Measurements from ENCODE around the gene ST3GAL4. TPM values are rescaled to one million over a fixed set of nuclear protein-coding genes. Genes with fewer than 3 reads are reported as not detected.
"Not testable (repeated sequence)": the region's sequence is repeated elsewhere in the genome, so short reads cannot be mapped to it uniquely, and the experiment has no call there.

ST3GAL4 gene
- total RNA-seq, 1 experiment from 2014 or later: 198 TPM

GRCh38 chr11:126355926-126356897 is 726 bp downstream of the ST3GAL4 start:
- DNase-seq (ENCODE audit: low read depth, low spot score): peak; percentile 62
- in situ Hi-C loops (cut with HindIII; ENCODE audit: low pct_unique_long_range_greater_than_20kb, low sequenced_read_pairs): no loop called here

- no peak for DNase-seq (ENCODE audit: low read depth, low spot score)
- in situ Hi-C loops (cut with HindIII; ENCODE audit: low pct_unique_long_range_greater_than_20kb, low sequenced_read_pairs): no loop called here
These were observed 1.8 kb downstream of the ST3GAL4 start for GRCh38 chr11:126357055-126357962.

- in situ Hi-C loops (cut with HindIII; ENCODE audit: low pct_unique_long_range_greater_than_20kb, low sequenced_read_pairs): no loop called here
- peak; percentile 71 for DNase-seq (ENCODE audit: low read depth, low spot score)
These were observed 2.7 kb downstream of the ST3GAL4 start for GRCh38 chr11:126357969-126358762.

- in situ Hi-C loops (cut with HindIII; ENCODE audit: low pct_unique_long_range_greater_than_20kb, low sequenced_read_pairs): no loop called here
- no peak for DNase-seq (ENCODE audit: low read depth, low spot score)
These were observed 3.3 kb downstream of the ST3GAL4 start for GRCh38 chr11:126358763-126359160.

GRCh38 chr11:126359431-126360048 is 4.1 kb downstream of the ST3GAL4 start:
- in situ Hi-C loops (cut with HindIII; ENCODE audit: low pct_unique_long_range_greater_than_20kb, low sequenced_read_pairs): no loop called here
- DNase-seq (ENCODE audit: low read depth, low spot score): peak; percentile 79

GRCh38 chr11:126360049-126360446 is 4.6 kb downstream of the ST3GAL4 start:
- in situ Hi-C loops (cut with HindIII; ENCODE audit: low pct_unique_long_range_greater_than_20kb, low sequenced_read_pairs): no loop called here
- peak; percentile 40 for DNase-seq (ENCODE audit: low read depth, low spot score)

- no peak for DNase-seq (ENCODE audit: low read depth, low spot score)
These were observed 5.9 kb downstream of the ST3GAL4 start for GRCh38 chr11:126361400-126361799.

GRCh38 chr11:126362879-126363655 is 7.6 kb downstream of the ST3GAL4 start:
- no peak for DNase-seq (ENCODE audit: low read depth, low spot score)

More at GRCh38 chr11:126361400-126361799, 5.9 kb downstream of the ST3GAL4 start:
- in situ Hi-C loops (cut with HindIII; ENCODE audit: low pct_unique_long_range_greater_than_20kb, low sequenced_read_pairs): no loop called here

GRCh38 chr11:126363706-126364248 is 8.3 kb downstream of the ST3GAL4 start:
- no peak for DNase-seq (ENCODE audit: low read depth, low spot score)
- in situ Hi-C loops (cut with HindIII; ENCODE audit: low pct_unique_long_range_greater_than_20kb, low sequenced_read_pairs): no loop called here

More at GRCh38 chr11:126362879-126363655, 7.6 kb downstream of the ST3GAL4 start:
- in situ Hi-C loops (cut with HindIII; ENCODE audit: low pct_unique_long_range_greater_than_20kb, low sequenced_read_pairs): no loop called here

GRCh38 chr11:126364735-126365134 is 9.2 kb downstream of the ST3GAL4 start:
- in situ Hi-C loops (cut with HindIII; ENCODE audit: low pct_unique_long_range_greater_than_20kb, low sequenced_read_pairs); DNase-seq (ENCODE audit: low read depth, low spot score): not testable (repeated sequence)

- in situ Hi-C loops (cut with HindIII; ENCODE audit: low pct_unique_long_range_greater_than_20kb, low sequenced_read_pairs); DNase-seq (ENCODE audit: low read depth, low spot score): not testable (repeated sequence)
These were observed 10.0 kb downstream of the ST3GAL4 start for GRCh38 chr11:126365508-126365907.

GRCh38 chr11:126366064-126366822 is 10.8 kb downstream of the ST3GAL4 start:
- in situ Hi-C loops (cut with HindIII; ENCODE audit: low pct_unique_long_range_greater_than_20kb, low sequenced_read_pairs): no loop called here

GRCh38 chr11:126366823-126367654 is 11.6 kb downstream of the ST3GAL4 start:
- DNase-seq (ENCODE audit: low read depth, low spot score); in situ Hi-C loops (cut with HindIII; ENCODE audit: low pct_unique_long_range_greater_than_20kb, low sequenced_read_pairs): not testable (repeated sequence)

More at GRCh38 chr11:126366064-126366822, 10.8 kb downstream of the ST3GAL4 start:
- DNase-seq (ENCODE audit: low read depth, low spot score): no peak

GRCh38 chr11:126367806-126368205 is 12.3 kb downstream of the ST3GAL4 start:
- in situ Hi-C loops (cut with HindIII; ENCODE audit: low pct_unique_long_range_greater_than_20kb, low sequenced_read_pairs); DNase-seq (ENCODE audit: low read depth, low spot score): not testable (repeated sequence)

All from SK-MEL-5 (cell line).